ENCODE results near the gene NAALADL2. TPM values are rescaled to one million over a fixed set of nuclear protein-coding genes. Genes with fewer than 3 reads are reported as not detected.

Gene NAALADL2
- total and polyA plus RNA-seq, 2 of the 8 experiments (the other 6 are each of a cell fraction or from before 2014, with no cell fraction given), result 0.12 to 0.22 TPM

DNA sequence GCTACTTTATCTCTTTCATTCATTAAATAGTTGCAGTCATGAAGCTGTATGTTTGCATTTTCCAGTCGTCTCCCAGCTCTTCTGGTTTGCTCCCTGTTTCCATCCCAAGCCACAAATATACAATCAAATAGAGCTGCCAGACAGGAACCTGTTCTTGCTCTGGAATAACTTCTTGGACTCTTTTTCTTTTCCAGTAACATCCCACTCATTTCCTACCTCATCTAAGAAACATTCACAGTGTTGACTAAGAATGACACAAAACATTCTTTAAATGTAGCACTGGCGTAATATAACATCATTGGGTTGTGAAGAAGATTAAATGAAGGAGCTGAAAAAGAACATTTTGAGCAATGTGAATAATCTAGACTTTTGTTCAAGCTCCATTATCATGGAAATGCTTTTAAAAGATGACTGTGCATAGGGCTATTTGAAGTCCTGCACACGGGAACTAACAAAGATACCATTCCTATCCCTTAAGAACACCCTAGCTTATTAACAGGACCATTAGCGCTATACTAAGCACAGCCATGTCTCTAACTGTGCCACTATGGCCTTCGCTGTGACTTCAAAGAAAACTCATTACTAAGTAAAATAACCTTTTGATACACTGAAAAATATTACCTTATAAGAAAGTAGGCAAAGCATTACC, 574.0 kb downstream of the NAALADL2 start (continued):
- TF ChIP-seq, protein P1, sequence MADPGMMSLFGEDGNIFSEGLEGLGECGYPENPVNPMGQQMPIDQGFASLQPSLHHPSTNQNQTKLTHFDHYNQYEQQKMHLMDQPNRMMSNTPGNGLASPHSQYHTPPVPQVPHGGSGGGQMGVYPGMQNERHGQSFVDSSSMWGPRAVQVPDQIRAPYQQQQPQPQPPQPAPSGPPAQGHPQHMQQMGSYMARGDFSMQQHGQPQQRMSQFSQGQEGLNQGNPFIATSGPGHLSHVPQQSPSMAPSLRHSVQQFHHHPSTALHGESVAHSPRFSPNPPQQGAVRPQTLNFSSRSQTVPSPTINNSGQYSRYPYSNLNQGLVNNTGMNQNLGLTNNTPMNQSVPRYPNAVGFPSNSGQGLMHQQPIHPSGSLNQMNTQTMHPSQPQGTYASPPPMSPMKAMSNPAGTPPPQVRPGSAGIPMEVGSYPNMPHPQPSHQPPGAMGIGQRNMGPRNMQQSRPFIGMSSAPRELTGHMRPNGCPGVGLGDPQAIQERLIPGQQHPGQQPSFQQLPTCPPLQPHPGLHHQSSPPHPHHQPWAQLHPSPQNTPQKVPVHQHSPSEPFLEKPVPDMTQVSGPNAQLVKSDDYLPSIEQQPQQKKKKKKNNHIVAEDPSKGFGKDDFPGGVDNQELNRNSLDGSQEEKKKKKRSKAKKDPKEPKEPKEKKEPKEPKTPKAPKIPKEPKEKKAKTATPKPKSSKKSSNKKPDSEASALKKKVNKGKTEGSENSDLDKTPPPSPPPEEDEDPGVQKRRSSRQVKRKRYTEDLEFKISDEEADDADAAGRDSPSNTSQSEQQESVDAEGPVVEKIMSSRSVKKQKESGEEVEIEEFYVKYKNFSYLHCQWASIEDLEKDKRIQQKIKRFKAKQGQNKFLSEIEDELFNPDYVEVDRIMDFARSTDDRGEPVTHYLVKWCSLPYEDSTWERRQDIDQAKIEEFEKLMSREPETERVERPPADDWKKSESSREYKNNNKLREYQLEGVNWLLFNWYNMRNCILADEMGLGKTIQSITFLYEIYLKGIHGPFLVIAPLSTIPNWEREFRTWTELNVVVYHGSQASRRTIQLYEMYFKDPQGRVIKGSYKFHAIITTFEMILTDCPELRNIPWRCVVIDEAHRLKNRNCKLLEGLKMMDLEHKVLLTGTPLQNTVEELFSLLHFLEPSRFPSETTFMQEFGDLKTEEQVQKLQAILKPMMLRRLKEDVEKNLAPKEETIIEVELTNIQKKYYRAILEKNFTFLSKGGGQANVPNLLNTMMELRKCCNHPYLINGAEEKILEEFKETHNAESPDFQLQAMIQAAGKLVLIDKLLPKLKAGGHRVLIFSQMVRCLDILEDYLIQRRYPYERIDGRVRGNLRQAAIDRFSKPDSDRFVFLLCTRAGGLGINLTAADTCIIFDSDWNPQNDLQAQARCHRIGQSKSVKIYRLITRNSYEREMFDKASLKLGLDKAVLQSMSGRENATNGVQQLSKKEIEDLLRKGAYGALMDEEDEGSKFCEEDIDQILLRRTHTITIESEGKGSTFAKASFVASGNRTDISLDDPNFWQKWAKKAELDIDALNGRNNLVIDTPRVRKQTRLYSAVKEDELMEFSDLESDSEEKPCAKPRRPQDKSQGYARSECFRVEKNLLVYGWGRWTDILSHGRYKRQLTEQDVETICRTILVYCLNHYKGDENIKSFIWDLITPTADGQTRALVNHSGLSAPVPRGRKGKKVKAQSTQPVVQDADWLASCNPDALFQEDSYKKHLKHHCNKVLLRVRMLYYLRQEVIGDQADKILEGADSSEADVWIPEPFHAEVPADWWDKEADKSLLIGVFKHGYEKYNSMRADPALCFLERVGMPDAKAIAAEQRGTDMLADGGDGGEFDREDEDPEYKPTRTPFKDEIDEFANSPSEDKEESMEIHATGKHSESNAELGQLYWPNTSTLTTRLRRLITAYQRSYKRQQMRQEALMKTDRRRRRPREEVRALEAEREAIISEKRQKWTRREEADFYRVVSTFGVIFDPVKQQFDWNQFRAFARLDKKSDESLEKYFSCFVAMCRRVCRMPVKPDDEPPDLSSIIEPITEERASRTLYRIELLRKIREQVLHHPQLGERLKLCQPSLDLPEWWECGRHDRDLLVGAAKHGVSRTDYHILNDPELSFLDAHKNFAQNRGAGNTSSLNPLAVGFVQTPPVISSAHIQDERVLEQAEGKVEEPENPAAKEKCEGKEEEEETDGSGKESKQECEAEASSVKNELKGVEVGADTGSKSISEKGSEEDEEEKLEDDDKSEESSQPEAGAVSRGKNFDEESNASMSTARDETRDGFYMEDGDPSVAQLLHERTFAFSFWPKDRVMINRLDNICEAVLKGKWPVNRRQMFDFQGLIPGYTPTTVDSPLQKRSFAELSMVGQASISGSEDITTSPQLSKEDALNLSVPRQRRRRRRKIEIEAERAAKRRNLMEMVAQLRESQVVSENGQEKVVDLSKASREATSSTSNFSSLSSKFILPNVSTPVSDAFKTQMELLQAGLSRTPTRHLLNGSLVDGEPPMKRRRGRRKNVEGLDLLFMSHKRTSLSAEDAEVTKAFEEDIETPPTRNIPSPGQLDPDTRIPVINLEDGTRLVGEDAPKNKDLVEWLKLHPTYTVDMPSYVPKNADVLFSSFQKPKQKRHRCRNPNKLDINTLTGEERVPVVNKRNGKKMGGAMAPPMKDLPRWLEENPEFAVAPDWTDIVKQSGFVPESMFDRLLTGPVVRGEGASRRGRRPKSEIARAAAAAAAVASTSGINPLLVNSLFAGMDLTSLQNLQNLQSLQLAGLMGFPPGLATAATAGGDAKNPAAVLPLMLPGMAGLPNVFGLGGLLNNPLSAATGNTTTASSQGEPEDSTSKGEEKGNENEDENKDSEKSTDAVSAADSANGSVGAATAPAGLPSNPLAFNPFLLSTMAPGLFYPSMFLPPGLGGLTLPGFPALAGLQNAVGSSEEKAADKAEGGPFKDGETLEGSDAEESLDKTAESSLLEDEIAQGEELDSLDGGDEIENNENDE (IDR thresholded peaks at IDR 0.05; ENCODE audit: insufficient replicate concordance, low read length), result no peak
